GM19240 (cell line): ENCODE measurements around the gene NFYA.
"Not testable (repeated sequence)": the region's sequence is repeated elsewhere in the genome, so short reads cannot be mapped to it uniquely, and the experiment has no call there.

Experiments
- DNase-seq: peaks from one replicate; pipeline ENCODE4 v3.0.0; 2011; ENCODE audit warnings: low spot score; ENCODE audit not compliant: insufficient read length

NFYA gene

DNA sequence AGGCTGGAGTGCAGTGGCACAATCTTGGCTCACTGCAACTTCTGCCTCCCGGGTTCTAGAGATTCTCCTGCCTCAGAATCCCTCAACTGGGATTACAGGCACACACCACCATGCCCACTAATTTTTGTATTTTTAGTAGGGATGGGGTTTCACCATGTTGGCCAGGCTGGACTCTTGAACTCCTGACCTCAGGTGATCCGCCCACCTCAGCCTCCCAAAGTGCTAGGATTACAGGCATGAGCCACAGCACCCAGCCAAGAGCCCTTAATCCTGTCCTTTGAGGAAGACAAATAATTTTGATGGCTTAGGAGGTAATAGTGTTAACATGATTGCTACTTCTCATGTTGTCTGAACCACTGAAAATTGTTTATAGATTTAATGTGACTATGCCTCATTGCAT, 42.3 kb downstream of the NFYA start:
- DNase-seq = not testable (repeated sequence)

DNA sequence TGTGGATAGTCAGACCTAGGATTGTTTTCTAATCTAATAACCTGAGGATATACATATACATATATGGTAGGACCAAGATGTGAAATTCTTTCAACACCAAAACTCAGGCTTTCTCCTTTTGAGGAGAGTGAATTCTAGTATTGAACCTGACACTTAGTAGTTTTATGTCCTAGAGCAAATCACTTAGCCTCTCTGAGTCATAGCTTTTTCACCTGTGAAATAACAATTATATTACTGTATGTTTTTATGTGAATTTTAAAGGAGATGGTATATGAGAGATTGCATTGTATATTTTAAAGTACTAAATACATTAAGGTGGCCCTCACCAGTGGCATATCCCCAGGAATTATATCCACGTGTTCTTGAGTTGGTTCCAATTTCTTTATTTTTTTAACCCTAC, 46.7 kb downstream of the NFYA start:
- DNase-seq = no peak

DNA sequence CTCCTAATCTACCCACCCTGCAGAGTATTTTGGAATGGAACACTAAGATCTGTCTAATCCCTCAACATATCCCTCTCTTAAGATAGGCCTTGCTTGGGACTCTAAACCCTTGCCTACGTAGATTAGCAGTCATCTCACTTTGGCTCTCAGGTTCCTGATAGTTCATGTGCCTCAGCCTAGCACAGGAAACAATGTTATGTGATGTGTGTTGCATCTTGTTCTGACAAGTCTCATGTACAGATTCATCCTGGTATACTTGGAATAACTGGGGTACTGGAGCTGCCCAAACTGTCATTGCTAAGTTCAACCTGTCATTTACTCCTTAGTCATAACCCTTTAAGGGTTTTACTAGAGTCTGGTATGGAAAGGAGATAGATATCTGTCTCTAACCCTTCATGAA, 47.3 kb downstream of the NFYA start:
- DNase-seq = no peak

- no peak for DNase-seq
Observed at GRCh38 chr6:41122373-41122772, 49.6 kb downstream of the NFYA start.

- no peak for DNase-seq
Observed at GRCh38 chr6:41122918-41123317, 50.1 kb downstream of the NFYA start.

DNA sequence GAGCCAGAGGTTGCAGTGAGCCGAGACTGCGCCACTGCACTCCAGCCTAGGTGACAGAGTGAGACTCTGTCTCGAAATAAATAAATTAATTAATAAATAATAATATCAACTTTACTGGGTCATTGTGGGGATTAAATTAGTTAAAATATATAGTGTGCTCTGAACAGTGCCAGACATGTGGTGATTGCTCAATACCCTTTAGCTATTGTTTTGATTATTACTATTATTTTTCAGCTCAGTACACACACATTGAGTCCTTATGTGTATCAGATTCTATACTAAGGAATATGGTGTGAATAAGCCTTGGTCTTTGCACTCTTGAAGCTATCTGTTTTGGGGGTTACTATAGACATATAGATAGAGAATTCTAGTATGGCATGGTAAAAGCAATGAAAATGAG, 52.5 kb downstream of the NFYA start:
- no peak for DNase-seq

DNA sequence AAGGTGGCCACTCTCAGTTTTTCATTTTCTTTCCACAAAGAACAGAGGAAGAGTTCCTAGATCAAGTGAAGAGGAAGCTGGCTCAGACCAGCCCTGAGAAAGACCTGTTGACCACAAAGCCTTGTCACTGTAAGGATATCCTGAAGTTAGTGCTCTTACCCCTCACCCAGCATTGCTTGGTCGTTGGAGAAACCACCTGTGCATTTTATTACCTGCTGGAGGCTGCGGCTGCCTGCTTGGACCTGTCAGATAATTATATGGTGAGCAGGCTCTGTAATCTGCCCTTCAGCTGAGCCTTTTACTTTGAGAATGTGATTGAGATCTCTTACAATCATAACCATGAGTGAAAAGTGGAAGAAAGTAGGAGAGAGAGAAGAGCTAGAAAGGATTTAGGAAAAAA, 59.5 kb downstream of the NFYA start:
- no peak for DNase-seq

DNA sequence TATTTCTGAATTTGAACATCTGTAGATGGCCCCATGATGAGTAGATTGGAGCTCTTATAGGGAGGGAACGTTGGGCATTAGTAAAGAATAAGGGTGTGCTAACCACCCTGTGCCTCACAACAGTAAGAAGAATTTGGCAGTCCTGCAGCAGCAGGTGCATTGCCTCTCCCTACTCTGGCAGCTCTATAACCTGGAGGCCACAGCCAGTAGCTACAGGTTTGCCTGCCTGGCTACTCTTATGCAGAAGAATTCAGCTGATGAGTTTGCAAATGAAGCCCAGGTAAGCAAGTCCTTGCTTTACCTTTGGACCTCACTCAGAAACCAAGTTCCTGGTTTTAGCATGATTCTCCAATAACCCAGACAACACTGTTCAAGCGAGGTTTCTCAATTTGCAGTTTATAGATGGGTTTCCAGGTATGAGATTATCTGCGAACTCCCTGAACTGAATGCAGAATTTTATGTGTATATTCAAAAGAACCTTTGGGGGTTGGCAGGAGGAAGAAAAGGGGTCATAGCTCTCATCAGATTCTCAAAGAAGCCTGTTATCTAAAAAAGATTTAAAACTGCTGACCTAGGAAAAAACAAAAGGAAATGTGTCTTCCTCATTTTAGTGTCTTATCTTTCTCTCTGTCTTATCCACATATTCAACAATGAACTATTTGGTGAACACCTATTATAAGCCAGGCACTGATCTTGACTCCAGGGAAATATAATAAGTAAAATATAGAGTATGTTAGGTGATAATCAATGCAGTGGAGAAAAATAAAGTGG, 62.5 kb downstream of the NFYA start:
- DNase-seq = no peak

GRCh38 chr6:41136911-41137310, 64.1 kb downstream of the NFYA start:
- no peak for DNase-seq

DNA sequence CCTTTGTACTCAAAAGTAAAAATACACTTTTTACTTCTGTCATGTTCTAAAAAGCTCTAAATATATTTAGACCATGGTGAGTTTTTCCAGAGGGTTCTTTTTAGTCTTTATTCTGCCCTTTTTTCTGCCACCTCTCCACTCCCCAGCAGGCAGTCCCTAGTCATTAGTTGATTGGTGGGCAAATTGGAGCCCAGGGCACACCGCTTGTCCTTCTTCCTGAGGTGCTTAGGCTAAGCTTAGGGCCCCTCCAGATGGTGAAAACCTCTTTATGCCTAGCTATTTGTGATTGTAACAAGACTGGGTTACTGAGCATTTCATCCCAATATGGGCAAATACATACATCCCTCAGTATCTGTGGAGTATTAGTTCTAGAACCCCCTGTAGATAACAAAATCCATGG, 75.1 kb downstream of the NFYA start:
- DNase-seq = no peak
